Tibial nerve (tissue), 4 donors: ENCODE data around the gene SNCAIP. TPM values are rescaled to one million over a fixed set of nuclear protein-coding genes. Genes with fewer than 3 reads are reported as not detected.

Source experiments
- DNase-seq, 2 donors: peaks; one replicate each; pipeline ENCODE4 v3.0.0-alpha.2; 2019; ENCODE audit warnings: low spot score in 2 of 2
- H3K27ac ChIP-seq, 4 donors: fragments of 200-600 bp; sonication (generic) in 3 of 4; one replicate each; pipeline ENCODE4 v1.5.1; 2017 to 2019; ENCODE audit warnings: mild to moderate bottlenecking in 1 of 4
- H3K27me3 ChIP-seq, 2 donors: fragments of 200-600 bp; sonication (generic) in 1 of 2; one replicate each; pipeline versions ENCODE4 v1.5.1 to v1.6.0; 2017 to 2019
- H3K36me3 ChIP-seq, 3 donors: fragments of 200-600 bp; sonication (generic); one replicate each; pipeline ENCODE4 v1.5.1; 2018 to 2019
- H3K4me1 ChIP-seq, 4 donors: fragments of 200-600 bp; sonication (generic) in 3 of 4; one replicate each; pipeline ENCODE4 v1.5.1; 2017 to 2019
- H3K4me3 ChIP-seq, 4 donors: fragments of 200-600 bp; sonication (generic) in 3 of 4; one replicate each; pipeline ENCODE4 v1.5.1; 2017 to 2019; ENCODE audit warnings: mild to moderate bottlenecking in 1 of 4, moderate library complexity in 1 of 4
- H3K9me3 ChIP-seq, 4 donors: fragments of 200-600 bp; sonication (generic) in 3 of 4; one replicate each; pipeline ENCODE4 v1.5.1; 2017 to 2019
- CTCF ChIP-seq, 5 experiments: fragments of 200-600 bp in 3 of 5; fragments of 450-650 bp in 2 of 5; sonication (generic) in 3 of 5; IDR thresholded peaks; one replicate each; pipeline ENCODE4 v1.5.1; 2016 to 2019; ENCODE audit warnings: antibody characterized with exemption in 5 of 5, mild to moderate bottlenecking in 3 of 5, moderate library complexity in 2 of 5
- EP300 ChIP-seq, 2 donors: sonication (generic); formaldehyde crosslinking; IDR thresholded peaks; one replicate each; pipeline ENCODE4 v1.6.1; 2017; ENCODE audit warnings: antibody characterized with exemption in 2 of 2, mild to moderate bottlenecking in 1 of 2
- POLR2A ChIP-seq, 2 donors: fragments of 450-650 bp; IDR thresholded peaks; one replicate each; pipeline ENCODE4 v1.6.1; 2017; ENCODE audit warnings: antibody characterized with exemption in 2 of 2, mild to moderate bottlenecking in 2 of 2, moderate library complexity in 2 of 2
- WGBS, 2 donors: methylation state at CpG; one replicate each; pipeline ENCODE4 v1.1.5; 2018; 5-methylcytosine and 5-hydroxymethylcytosine counted together
- total RNA-seq, 4 donors: library from RNA; depleted of rRNA; stranded (reverse); fragments of >200 nt; gene quantifications; one replicate each; pipeline ENCODE4 v1.1.0, GENCODE V29; 2016

The SNCAIP gene
- total RNA-seq, 4 donors from 2014 or later: 4.6 to 18.6 (median 6.4) TPM

GRCh38 chr5:122400938-122401337, 88.9 kb downstream of the SNCAIP start:
- H3K4me3 ChIP-seq: no peak overlapping the region
- H3K36me3 ChIP-seq: no peaks in the 10 kb centered on the region
- H3K9me3 ChIP-seq: no peaks in the 10 kb centered on the region
- no peaks in the 10 kb centered on the region for H3K27me3 ChIP-seq
- no peaks in the 10 kb centered on the region for H3K4me1 ChIP-seq
- WGBS, 2 donors: 59 to 84% methylated on average over 1 of the region's 1 CpG
- TF ChIP-seq POLR2A (IDR thresholded peaks at IDR 0.05): no peak
- no peak for TF ChIP-seq EP300 (IDR thresholded peaks at IDR 0.05)
- no peak for TF ChIP-seq CTCF (IDR thresholded peaks at IDR 0.05)
- no peak overlapping the region for H3K27ac ChIP-seq
- DNase-seq: no peak

GRCh38 chr5:122401976-122402725, 90.1 kb downstream of the SNCAIP start:
- no peak for DNase-seq
- Histone ChIP-seq H3K4me1 (no peaks in the 10 kb centered on the region), H3K4me3 (no peak overlapping the region), H3K36me3 (no peaks in the 10 kb centered on the region), H3K9me3 (no peaks in the 10 kb centered on the region), H3K27ac (no peak overlapping the region), H3K27me3 (no peaks in the 10 kb centered on the region)
- 86 to 95% methylated on average over 4 of the region's 4 CpGs for WGBS, 2 donors
- TF ChIP-seq CTCF (IDR thresholded peaks at IDR 0.05): no peak
- TF ChIP-seq EP300 (IDR thresholded peaks at IDR 0.05): no peak
- no peak for TF ChIP-seq POLR2A (IDR thresholded peaks at IDR 0.05)

GRCh38 chr5:122402955-122403685, 91.1 kb downstream of the SNCAIP start:
- H3K27ac ChIP-seq: no peak overlapping the region
- no peaks in the 10 kb centered on the region for H3K27me3 ChIP-seq
- no peaks in the 10 kb centered on the region for H3K9me3 ChIP-seq
- H3K4me3 ChIP-seq: no peak overlapping the region
- H3K4me1 ChIP-seq: no peaks in the 10 kb centered on the region
- H3K36me3 ChIP-seq: no peaks in the 10 kb centered on the region
- no peak for DNase-seq
- 89 to 91% methylated on average over 6 of the region's 6 CpGs for WGBS, 2 donors
- TF ChIP-seq POLR2A (IDR thresholded peaks at IDR 0.05): no peak
- TF ChIP-seq EP300 (IDR thresholded peaks at IDR 0.05): no peak
- no peak for TF ChIP-seq CTCF (IDR thresholded peaks at IDR 0.05)

GRCh38 chr5:122404018-122404417, 92.0 kb downstream of the SNCAIP start:
- TF ChIP-seq EP300 (IDR thresholded peaks at IDR 0.05) (no peak), CTCF (IDR thresholded peaks at IDR 0.05) (no peak), POLR2A (IDR thresholded peaks at IDR 0.05) (no peak)
- no peaks in the 10 kb centered on the region for H3K9me3 ChIP-seq
- no peaks in the 10 kb centered on the region for H3K4me1 ChIP-seq
- no peak for DNase-seq
- H3K27ac ChIP-seq: no peak overlapping the region
- no peaks in the 10 kb centered on the region for H3K27me3 ChIP-seq
- H3K4me3 ChIP-seq: no peak overlapping the region
- no peaks in the 10 kb centered on the region for H3K36me3 ChIP-seq
- WGBS, 2 donors: 90 to 92% methylated on average over 5 of the region's 5 CpGs
